Raji (cell line): ENCODE results near the gene JCAD.

Source experiments
- POLR2A ChIP-seq: IDR thresholded peaks from 2 replicates; pipeline ENCODE4 v1.6.1; 2011; ENCODE audit warnings: low read depth, low read length, control low read depth; ENCODE audit not compliant: insufficient read depth

JCAD gene

GRCh38 chr10:29969255-29970011 is 90.0 kb downstream of the JCAD start:
- no peak for TF ChIP-seq POLR2A

- TF ChIP-seq POLR2A: no peak
These were observed 90.8 kb downstream of the JCAD start for GRCh38 chr10:29968585-29968984.

DNA sequence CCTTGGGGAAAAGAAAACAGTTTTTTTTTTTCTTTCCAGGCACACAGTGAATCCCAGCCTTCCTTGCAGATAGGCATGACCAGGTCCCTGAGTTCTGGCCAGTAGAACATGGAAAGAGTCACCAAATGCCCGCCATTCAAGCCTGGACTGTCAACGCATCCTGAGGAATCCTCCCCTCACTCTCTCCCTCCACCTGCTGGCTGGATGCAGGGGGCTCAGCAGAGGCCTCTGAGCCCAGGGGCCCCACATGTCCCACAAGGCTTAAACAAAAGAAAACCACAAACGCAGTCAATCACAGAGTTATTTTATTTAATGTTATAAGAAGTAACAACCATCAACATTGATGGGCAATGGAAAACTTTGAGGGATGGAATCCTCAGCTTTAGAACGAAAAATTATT is 93.1 kb downstream of the JCAD start:
- TF ChIP-seq POLR2A: no peak
